Measurements from ENCODE around the gene CLCN3.
A peak's percentile ranks its signal among the peaks of the same experiment; 100 is the strongest.
"Not testable (repeated sequence)": the region's sequence is repeated elsewhere in the genome, so short reads cannot be mapped to it uniquely, and the experiment has no call there.

CLCN3 gene

DNA sequence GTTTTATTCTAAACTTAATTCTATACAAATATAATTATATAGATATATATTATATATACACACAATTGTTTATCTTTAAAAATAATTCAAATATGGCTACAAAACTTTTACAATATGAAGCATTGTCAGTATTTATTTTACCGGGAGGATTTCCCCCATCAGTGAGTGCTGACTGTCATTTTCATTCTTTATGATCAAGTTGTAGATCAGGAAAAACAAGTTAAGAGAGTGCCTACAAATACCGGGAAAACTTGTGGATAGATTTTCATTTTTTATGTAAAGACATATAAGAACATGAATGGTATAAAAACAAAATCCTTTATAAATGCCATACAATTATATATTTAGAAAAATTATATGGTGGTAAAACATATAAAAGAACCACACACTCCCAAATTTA lies 37.8 kb downstream of the CLCN3 start:
- DNase-seq, result no peak

DNA sequence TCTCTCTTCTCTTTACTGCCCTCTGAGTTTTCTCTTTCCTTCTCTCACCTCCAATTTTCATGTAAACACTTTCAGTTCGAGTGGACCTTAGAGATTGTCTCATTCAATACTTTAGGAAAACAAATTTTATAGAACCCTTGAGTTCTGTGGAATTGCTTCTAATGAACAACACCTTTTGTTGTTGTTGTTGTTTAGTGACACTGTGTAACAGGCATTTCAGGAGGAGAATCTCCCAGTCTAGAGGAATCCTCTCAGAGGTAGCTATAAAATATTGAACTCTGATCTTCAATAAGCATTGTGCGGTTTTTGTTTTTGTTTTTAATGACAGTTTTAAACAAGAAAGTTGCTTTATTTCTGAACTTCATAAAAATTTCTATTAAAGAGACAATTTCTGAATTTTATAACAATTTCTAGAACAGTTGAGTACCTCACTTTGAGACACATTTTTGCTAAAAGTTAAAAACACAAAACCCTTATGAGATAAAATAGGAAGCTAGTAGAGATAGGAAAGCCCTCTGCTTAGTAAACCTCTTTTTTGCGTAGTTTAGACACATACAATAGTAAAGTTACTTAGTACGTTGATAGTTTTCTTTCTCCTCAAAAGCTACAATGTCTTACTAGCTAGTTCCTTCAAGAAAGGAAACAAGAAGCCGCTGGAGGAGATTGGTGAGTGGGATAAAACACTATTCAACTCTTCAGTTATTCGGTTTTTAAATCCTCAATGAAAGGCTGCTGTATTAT lies 38.8 kb downstream of the CLCN3 start:
- DNase-seq, result no peak

DNA sequence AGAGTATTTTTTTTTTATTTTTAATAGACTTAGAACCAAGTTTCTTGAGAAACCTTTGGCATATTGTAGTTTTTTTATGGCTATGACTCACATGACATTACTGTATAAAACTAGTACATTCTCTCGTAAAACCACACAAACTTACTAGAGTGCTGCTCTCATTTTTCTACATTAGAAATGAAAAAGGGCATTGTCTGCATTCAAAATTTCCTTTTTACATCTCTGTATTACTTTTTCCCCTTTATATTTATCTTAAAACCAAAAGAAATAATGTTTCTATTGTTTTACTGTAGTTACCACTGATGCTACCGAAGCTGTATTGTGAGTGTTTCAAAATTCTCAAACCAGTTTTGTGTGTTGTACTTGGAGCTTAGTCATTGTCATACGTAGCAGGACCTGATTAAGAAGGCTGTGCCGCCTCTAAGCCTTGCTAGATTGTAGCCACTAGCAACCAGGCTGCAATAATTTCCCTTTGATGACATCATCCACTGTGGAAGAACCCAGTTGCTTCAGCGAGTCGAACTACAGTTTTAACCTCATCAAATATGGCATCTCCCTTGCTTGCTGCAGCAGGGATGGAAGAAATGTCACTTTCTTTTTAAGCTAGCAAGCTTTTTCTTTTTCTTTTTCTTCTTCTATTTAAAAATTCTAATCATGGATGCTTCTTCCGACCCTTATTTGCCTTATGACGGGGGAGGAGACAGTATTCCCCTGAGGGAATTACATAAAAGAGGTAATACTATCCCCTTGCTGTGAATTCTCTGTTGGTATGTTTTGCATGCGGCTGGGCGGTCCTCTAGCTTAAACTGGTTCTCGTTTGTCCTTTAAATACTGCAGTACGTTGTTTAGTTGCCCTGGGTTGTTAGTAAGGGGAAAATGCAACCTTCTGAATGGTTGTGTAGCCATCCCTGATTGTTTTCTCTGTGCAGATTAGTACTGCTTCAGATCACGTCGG lies 39.6 kb downstream of the CLCN3 start:
- peak; percentile 99 for DNase-seq

DNA sequence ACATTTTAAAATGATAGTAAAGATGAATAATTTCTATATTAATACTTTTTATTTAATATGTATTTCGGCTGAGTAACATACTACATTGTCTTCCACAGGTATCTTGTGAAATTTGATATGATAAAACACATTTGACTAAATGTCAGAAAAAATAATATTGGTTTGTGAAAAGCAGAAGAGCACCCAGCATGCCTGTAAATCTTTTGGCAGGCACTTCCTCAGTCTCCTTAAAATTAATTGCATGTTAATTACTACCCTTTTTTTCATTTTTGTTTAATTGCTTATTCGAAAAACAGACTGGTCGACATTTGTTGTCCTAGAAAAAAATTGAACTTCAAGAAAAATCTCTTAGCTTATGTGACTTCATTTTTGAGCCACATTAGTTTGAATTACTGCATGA lies 40.6 kb downstream of the CLCN3 start:
- DNase-seq, result no peak

DNA sequence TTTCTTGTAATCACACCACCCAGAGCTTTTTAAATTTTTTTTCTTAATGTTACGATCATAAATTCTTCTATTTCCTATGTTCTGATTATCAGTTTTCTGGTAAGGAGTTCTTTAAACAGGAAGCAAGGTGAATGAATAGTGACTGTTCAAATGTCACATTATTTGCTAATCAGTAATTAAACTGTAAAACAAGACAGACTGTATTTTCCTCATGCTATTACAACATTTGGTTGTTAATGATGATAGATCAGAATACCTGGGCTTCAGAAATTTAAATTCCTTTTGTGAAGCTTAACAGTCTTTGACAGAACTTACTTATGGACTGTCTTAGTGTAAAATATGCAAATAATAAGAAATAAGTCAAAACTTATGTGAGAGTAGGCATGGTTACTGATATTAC lies 41.4 kb downstream of the CLCN3 start:
- DNase-seq, result no peak

DNA sequence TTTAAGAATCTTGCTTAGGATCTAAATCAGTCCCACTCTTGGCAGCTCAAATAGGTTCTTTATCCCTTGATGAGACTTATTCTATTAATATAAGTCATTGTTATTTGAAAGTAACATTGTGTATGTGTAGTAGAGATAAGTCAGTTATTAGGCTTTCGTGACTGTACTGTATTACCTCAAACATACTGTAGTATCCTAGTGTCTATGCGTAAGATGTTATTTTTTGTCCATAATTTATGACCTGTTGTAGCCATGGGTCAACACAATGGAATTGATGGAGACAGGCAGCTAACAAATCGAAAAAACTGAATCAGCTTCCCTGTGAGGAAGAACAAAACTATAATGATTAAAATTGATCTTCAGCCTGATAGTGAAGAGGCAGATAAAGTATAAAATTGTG lies 41.8 kb downstream of the CLCN3 start:
- DNase-seq, result no peak

DNA sequence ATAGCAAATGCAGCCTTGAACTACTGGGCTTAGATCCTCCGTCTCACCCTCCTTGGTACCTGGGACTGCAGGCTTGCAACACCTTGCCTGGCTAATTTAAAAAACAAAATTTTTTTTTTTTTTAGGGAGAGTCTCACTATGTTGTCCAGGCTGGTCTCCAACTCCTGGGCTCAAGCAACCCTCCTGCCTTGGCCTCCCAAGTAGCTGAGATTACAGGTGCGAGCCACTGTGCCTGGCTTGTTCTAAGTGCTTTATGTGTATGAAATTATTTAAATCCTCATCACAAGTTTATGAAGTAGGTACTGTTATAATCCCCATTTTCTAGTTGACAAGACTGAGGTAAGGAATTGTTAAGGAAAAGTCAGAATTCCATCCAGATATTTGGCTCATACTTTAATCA lies 43.0 kb downstream of the CLCN3 start:
- no peak for DNase-seq

DNA sequence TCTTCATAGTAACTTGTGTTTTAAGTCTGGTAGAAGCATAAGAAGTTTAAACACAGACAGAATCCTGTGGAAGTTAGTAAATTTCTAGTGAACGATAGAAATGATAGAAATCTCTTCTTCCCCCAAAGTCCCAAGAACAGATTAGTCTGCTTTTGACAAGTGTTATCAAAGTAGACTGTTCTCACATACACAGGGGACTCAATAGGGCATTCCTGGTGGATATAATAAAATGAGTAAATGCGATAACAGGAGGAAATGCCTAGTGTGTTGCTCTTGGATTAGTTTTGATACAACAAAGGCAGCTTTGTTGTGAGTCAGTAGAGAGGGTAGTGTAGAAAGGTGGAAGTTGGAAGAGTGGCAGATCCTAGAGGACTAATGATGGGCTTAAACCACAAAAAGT lies 43.5 kb downstream of the CLCN3 start:
- DNase-seq, result no peak

DNA sequence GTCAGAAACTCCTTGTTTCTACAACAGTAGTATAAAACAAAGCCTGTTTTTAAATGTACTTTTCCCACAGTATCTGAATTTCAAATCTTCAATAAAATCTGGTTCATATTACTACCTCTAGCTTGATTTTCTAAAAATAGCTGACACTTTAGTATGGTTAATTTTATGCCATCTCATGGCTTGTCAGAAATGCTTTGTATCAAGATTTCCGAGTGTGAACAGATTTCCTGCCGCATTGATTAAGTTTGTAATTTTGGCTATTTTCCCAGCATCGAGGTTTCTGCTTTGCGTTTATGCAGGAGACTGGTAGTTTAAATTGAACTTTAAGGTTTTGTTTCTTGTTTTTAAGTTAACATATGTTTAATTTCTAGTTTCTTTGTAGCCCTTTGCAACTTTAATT lies 44.2 kb downstream of the CLCN3 start:
- no peak for DNase-seq

DNA sequence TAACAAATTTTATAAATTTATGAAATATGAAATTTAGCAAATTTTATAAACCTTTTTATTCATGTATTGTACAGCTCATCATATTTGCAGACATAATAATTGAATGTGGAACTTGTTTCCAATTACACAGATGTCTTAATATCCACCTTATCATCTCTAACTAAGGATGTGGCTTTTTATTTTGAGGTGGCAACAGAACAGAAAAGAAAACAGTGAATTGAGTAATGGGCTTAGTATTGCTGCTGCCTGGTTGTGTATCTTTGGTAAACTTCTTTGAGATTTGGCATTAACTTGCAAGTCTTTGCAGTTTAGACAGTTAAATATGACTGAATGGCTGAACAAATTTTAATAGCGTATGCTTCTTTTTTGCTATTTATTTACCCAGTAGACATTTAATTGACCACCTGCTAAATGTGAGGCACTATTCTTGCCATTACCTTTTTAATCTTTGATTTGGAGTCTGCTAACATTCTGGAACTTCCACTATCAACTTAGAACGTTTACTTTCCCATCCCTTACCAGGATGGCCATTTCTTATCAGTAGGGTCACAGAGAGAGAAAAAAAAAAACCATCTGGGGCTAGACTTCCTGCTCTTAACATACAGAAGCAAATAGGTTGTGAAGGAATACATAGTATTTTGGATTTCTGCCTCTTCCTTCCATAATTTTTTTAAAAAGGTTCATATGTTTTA lies 44.8 kb downstream of the CLCN3 start:
- DNase-seq, result no peak

DNA sequence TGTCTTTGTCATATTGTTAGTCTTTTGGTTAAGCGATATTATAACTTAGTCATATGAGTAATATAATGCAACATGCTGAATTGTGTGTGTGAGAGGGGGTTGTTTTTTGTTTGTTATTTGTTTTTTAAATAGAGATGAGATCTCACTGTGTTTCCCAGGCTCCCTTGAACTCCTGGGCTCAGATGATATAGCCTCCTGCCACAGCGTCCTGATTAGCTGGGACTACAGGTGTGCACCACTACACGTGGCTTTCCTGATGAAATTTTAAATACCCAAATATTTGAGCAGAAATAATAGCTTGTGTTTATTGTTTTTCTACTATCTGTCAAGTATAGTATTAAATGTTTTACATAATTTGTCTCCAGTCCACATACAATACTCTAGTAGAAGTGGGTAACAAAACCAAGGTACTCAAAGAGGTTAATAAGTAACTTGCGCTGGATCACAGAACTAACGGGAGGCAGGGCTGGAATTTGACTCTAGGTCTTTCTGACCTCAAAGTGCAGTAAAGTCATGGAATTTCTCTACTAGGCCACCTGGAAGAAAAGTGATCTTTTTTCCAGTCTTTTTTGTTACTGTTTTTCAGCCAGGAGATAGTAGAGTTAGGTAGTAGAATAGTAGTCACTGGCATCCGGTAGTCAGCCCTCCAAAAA lies 47.8 kb downstream of the CLCN3 start:
- no peak for DNase-seq

DNA sequence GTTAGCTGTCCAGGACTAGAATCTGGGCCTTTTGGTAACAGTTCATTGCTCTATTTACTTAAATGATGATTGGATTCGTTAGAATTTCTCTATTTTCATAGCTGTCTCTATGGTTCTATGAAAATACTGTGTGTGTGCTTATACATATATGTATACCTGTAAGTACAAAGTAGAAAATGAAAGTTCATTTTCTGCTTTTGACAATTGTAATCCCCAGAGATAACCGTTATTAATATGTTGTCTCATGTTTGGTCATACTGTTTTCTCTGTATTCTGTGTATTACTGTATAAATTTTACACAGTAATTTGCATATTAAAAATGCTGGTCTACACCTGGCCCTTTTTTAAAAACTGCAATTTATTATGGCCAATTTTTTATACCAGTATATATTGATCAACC lies 55.4 kb downstream of the CLCN3 start:
- no peak for DNase-seq

DNA sequence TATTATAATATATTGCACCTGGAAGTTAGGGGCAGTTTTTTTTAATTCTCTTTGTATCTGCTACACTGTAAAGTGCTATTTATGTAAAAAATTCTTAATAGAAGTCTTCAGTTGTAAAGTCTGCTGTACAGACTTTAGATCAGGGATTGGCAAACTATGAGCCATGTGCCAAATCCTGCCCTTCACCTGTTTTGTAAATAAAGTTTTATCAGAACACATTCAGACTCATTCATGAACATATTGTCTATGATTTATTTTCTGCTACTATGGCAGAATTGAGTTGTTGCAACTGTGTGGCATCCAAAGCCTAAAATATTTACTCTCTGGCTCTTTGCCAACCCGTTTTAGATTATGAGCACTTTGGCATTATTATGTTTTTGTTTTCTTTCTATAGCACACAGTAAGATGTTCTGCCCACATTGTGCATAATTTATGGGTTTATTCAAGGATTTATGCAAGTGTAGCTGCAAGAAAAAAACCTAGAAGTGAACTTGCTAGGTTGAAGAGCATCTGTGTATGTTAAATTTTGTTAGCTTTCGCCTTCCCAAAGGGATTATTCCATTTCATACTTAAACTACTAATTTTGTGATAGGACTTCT lies 56.9 kb downstream of the CLCN3 start:
- DNase-seq, result no peak

DNA sequence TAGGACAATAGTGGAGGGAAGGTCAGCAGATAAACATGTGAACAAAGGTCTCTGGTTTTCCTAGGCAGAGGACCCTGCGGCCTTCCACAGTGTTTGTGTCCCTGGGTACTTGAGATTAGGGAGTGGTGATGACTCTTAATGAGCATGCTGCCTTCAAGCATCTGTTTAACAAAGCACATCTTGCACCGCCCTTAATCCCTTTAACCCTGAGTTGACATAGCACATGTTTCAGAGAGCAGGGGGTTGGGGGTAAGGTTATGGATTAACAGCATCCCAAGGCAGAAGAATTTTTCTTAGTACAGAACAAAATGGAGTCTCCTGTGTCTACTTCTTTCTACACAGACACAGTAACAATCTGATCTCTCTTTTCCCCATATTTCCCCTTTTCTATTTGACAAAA lies 58.1 kb downstream of the CLCN3 start:
- DNase-seq, result not testable (repeated sequence)

DNA sequence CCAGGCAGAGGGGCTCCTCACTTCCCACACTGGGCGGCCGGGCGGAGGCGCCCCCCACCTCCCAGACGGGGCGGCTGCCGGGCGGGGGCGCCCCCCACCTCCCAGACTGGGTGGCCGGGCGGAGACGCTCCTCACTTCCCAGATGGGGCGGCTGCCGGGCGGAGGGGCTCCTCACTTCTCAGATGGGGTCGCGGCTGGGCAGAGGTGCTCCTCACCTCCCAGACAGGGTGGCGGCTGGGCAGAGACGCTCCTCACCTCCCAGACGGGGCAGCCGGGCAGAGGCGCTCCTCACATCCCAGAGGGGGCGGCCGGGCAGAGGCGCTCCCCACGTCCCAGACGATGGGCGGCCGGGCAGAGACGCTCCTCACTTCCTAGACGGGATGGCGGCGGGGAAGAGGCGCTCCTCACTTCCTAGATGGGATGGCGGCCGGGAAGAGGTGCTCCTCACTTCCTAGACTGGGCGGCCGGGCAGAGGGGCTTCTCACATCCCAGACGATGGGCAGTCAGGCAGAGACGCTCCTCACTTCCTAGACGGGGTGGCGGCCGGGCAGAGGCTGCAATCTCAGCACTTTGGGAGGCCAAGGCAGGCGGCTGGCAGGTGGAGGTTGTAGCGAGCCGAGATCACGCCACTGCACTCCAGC lies 58.7 kb downstream of the CLCN3 start:
- not testable (repeated sequence) for DNase-seq

DNA sequence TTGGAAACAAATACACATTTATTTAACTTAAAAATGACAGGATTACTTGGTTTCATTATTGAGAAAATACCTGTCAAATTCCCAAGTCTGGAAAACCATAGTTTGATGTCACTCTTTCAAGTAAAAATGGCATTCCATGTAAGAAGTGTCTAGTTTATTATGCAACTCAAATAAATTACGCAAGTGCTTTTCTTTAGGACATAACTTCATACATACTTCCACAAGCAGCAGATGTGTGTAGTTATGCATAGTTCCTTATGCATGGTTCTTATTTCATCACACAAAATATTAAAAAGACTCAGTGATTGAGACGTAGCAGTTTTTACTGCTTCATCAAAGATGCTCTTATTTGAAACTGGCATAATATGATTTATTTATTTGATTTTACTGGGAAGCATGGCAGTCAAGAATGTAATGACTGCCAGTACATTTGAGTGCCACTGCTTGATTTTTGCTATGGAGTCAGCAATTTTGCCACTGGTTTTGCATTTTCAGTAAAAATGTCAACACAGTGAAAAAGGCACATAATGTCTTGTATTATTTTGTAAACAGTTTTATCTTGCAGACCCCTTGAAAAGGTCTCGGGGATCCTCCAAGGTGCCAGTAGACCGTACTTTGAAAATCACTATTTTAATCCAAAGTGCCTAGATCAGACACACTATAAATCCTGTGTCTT lies 62.1 kb downstream of the CLCN3 start:
- no peak for DNase-seq

DNA sequence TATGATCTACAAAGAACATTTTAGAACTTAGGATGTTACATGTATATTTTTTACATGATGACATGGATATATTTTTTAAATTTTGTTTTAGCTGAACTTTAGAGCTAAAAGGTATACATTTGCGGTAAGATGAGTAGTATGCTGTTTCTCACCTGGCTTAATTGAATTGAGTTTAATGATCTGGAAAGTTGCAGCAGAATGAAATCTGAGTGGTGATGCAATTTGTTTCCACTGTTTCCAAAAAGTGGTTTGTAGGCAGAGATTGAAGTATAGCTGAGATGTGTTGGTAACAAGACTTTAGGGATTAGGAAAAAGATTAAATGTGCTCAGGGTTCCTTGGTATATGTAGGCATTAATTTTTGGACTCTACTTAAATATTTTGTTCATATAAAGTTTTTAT lies 69.3 kb downstream of the CLCN3 start:
- DNase-seq, result no peak

DNA sequence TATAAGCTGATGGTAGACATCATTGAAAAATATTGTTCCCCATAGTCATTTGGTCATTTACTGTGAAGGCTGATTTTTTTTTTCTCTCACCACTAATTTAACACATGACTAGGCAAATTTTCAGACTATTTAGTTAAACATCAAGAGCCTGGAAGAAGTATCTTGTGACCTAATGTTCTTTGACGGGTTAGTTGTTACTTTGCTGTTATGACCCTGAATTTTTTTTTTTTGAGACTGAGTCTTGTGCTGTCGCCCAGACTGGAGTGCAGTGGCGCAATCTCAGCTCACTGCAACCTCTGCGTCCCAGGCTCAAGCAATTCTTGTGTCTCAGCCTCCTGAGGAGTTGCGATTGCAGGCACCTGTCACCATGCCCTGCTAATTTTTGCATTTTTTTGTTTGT lies 70.4 kb downstream of the CLCN3 start:
- DNase-seq, result no peak

DNA sequence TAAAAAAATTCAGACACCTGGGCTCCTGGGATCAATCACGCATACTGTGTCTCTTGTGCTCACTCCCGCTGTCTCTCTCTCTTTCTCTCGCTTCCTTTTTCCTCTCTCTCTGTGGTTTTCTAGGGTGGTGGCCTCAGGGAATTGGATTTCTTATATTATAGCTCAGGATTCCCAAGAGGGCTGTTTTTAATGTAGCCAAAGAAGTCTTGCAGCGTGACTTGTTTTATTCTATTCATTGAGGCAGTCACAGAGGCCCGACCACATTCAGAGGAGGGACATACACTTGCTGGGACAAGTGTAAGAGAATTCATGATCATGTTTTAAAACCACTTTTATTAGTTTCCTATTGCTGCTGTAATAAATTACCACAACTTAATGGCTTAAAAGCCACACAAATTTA lies 78.0 kb downstream of the CLCN3 start:
- DNase-seq, result no peak

DNA sequence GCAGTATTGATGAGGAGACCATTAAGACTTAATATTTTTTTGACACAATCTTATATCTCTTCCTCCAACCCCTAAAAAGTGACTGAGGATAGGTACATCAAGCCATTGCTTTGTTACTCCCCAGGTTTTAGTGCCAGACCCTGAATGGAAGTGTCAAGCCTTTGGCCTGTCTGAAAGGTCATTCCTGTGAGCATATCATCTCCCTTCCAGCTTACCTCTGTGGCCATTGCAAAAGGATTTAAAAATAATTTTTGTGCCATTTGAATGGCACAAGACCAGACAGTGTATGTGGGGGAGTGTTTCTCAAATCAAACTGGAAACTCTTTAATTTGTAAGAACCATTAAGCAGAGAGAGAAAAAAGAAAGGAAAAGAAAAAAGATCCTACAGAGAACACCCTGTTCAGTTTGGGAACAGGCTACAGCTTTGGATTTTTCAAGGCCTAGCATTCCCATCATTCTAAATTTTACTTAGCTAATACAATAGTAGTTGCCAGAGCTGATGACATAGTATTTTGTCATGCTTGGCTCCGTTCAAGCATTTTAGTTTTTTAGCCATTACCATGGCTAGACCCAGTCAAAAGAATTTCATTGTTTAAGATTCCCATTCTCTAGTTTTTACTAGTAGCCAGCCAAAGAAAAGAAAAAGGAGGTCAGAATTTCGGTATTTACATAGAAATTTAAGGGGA lies 87.7 kb downstream of the CLCN3 start:
- DNase-seq, result no peak

DNA sequence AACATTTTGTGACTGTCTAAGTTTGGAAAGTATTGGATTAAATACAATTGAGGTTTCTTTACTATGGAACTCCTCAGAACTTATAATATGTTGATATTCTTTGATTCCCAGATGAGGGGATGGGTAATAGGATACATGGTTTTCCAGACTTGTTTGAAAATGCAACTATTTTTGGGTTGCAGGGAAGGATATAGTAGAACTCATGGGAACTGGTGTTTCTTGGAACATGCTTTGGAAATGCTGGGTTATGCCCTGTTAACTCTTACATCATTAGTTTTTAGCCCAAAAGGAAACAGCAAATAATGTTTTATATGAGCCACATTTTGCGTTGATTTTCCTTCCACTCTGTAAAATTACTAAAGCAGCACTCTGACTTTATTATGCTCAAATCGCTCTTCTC lies 95.4 kb downstream of the CLCN3 start:
- no peak for DNase-seq

All from amniotic stem cell (primary cell).